Fibroblast of the conjunctiva (primary cell): ENCODE measurements around the gene SPEF1.
A peak's percentile ranks its signal among the peaks of the same experiment; 100 is the strongest.
"Not testable (repeated sequence)": the region's sequence is repeated elsewhere in the genome, so short reads cannot be mapped to it uniquely, and the experiment has no call there.

Experiments used
- DNase-seq: peaks from one replicate; pipeline ENCODE4 v3.0.0-alpha.2; 2010; ENCODE audit warnings: low read depth

SPEF1 gene

DNA sequence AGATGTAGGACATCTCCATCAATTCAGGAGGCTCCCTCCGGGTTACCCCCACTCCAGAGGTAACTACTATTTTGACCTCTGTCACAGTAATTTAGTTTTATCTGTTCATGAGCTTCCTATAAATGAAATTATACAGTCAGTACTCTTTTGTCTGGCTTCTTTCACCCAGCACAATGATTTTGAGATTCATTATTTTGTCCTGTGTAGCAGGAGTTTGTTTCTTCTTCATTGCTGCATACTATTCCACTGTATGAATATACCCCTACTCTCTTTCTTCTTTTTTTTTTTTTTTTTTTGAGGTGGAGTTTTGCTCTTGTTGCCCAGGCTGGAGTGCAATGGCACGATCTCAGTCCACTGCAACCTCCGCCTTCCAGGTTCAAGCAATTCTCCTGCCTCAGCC lies 27.3 kb upstream of the SPEF1 start:
- no peak for DNase-seq

DNA sequence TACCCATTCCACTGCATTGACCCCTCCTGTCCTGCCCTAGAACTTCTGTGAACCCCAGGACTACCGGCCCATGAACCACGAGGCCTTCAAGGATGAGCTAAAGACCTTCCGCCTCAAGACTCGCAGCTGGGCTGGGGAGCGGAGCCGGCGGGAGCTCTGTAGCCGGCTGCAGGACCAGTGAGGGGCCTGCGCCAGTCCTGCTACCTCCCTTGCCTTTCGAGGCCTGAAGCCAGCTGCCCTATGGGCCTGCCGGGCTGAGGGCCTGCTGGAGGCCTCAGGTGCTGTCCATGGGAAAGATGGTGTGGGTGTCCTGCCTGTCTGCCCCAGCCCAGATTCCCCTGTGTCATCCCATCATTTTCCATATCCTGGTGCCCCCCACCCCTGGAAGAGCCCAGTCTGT lies 23.5 kb upstream of the SPEF1 start:
- DNase-seq, result no peak

- no peak for DNase-seq
These were observed 23.1 kb upstream of the SPEF1 start for GRCh38 chr20:3804254-3804751.

- no peak for DNase-seq
These were observed 22.6 kb upstream of the SPEF1 start for GRCh38 chr20:3803854-3804253.

DNA sequence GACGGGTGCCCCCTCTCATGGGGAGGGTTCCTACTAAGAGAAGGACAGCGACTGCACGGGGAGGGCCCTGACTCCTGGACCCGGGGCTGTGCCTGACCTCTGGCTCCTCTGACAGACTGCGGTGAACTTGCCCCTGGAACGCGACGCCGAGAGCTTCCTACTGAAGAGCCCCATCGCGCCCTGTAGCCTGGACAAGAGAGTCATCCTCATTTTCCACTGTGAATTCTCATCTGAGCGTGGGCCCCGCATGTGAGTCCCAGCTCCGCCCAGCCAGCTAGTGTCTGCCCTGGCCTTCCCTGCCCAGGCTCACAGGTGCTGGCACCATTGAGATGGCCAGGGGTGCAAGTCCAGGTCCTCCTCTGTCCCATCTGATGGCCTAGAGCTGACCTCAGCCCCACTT lies 22.0 kb upstream of the SPEF1 start:
- no peak for DNase-seq

- no peak for DNase-seq
These were observed 21.4 kb upstream of the SPEF1 start for GRCh38 chr20:3802524-3803239.

DNA sequence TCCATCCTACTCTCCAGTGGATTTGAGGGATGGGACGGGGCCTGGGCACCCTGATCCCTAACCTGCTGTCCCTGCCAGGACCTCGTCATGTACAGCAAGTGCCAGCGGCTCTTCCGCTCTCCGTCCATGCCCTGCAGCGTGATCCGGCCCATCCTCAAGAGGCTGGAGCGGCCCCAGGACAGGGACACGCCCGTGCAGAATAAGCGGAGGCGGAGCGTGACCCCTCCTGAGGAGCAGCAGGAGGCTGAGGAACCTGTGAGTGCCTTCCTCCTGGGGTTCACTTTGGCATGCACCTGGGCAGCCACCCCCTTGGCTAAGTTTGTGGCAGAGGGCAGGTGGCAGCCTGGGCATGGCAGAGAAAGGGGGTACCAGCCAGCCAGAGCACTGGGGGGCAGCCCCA lies 20.6 kb upstream of the SPEF1 start:
- no peak for DNase-seq

DNA sequence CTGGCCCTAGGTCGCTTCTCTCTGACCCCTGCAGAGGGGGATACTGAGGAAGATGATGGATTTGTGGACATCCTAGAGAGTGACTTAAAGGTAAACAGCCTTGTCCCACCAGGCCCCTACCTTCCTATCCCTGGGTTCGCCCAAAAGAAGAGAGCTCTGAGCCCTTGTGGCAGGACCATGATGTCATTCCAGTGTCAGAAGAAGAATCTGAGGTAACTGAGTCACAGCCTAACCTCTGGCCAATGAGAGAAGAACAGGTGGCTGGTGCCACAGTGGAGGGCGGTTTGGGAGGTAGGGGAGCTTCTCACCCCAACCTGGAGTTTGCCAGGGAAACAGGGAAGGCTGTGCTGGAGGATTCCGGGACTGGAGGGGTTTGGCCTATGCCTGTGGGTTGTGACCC lies 20.1 kb upstream of the SPEF1 start:
- no peak for DNase-seq

DNA sequence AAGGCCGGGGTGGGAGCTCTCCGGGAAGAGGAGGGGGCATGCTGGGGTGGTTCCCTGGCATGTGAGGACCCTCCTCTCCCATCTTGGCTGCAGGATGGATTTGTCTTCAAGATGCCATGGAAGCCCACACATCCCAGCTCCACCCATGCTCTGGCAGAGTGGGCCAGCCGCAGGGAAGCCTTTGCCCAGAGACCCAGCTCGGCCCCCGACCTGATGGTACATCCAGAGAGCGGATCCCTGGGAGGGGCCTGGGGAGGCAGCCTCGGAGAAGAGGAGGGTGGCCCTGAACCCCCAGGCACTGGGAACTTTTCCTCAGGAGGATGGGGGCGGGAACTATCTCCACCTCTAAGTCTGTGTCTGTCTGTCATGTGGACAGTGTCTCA lies 19.6 kb upstream of the SPEF1 start:
- no peak for DNase-seq

- no peak for DNase-seq
These were observed 19.1 kb upstream of the SPEF1 start for GRCh38 chr20:3800256-3800877.

- DNase-seq, result no peak
These were observed 17.6 kb upstream of the SPEF1 start for GRCh38 chr20:3798908-3799248.

- no peak for DNase-seq
These were observed 17.1 kb upstream of the SPEF1 start for GRCh38 chr20:3798373-3798768.

GRCh38 chr20:3797592-3798372 lies 16.5 kb upstream of the SPEF1 start:
- DNase-seq, result no peak

GRCh38 chr20:3797226-3797545 lies 15.9 kb upstream of the SPEF1 start:
- DNase-seq, result no peak

GRCh38 chr20:3796477-3797225 lies 15.4 kb upstream of the SPEF1 start:
- no peak for DNase-seq

- DNase-seq, result peak; percentile 88
These were observed 14.5 kb upstream of the SPEF1 start, which contains the start of gene CDC25B for GRCh38 chr20:3795511-3796468. CDC25B (plus strand) TSS chr20:3796310; CDS start chr20:3796532, 222 bp downstream.

GRCh38 chr20:3794701-3795420 lies 13.6 kb upstream of the SPEF1 start:
- no peak for DNase-seq

- DNase-seq, result not testable (repeated sequence)
These were observed 12.9 kb upstream of the SPEF1 start for GRCh38 chr20:3794168-3794567.

- not testable (repeated sequence) for DNase-seq
These were observed 8.0 kb upstream of the SPEF1 start for GRCh38 chr20:3789201-3789600.

DNA sequence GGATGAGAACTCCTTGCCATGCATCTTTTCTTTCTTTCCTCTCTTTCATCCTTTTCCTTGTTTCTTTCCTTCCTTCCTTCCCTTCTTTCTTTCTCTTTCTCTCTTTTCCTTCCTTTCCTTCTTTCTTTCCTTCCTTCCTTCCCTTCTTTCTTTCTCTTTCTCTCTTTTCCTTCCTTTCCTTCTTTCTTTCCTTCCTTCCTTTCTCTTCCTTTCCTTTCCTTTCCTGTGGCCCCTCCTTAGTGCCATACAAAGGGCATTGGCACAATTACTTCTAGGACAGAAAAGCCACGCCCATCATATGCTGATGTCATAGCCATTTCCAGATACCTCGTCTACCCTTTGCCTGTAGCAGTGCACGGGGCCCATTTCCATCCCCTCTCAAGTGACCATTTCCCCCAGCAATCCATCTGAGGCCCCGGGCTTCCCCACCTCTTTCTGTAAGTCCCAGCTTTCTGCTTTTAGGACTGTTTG lies 7.5 kb upstream of the SPEF1 start:
- DNase-seq, result no peak
